GM12892 (cell line): ENCODE measurements around the gene KCNMB2.

Experiments used
- POLR2A ChIP-seq: IDR thresholded peaks from 2 replicates; pipeline ENCODE4 v1.6.1; 2011; ENCODE audit warnings: low read depth, low read length, control low read depth
- POLR2AphosphoS5 ChIP-seq: IDR thresholded peaks from 2 replicates; pipeline ENCODE4 v1.6.1; 2011; ENCODE audit warnings: low read depth, low read length, control low read depth
- TAF1 ChIP-seq: IDR thresholded peaks from 2 replicates; pipeline ENCODE4 v1.6.1; 2011; ENCODE audit warnings: low read depth, mild to moderate bottlenecking, control low read depth, low read length, borderline replicate concordance

DNA sequence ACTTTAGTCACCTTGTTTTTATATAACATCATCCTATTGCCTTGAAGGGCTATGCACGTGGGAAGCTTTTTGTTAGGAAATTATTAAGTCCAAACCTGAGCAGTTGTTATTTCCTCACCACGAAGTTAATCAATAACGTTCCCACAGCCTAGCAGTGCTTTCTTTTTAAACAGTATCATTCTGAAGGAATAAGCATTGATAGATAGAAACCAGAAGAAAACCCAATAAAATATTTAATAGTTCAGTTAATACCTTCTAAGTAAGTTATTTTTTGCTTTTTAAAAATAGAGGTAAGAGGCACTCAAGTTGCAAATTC is 149.3 kb downstream of the KCNMB2 start:
- TF ChIP-seq POLR2A (no peak), POLR2AphosphoS5 (no peak), TAF1 (no peak)
